AML-193 (cell line): ENCODE results near the gene ZBTB32.

Source experiments
- DNase-seq, 2 experiments: peaks; one replicate each; lab custom pipeline; 2025; lab: John Stamatoyannopoulos, UW

The ZBTB32 gene

GRCh38 chr19:35736913-35737886 lies 32.8 kb downstream of the ZBTB32 start:
- DNase-seq: no peak

- DNase-seq: no peak
Measured at GRCh38 chr19:35738021-35738886, 33.9 kb downstream of the ZBTB32 start.

- DNase-seq: no peak
Measured at GRCh38 chr19:35738887-35739229, 34.5 kb downstream of the ZBTB32 start.

- no peak for DNase-seq
Measured at GRCh38 chr19:35739275-35740107, 35.1 kb downstream of the ZBTB32 start.

GRCh38 chr19:35740108-35740422 lies 35.7 kb downstream of the ZBTB32 start:
- no peak for DNase-seq

GRCh38 chr19:35740423-35741202 lies 36.3 kb downstream of the ZBTB32 start:
- DNase-seq: peak; percentile 94 to 97

GRCh38 chr19:35741203-35741515 lies 36.8 kb downstream of the ZBTB32 start:
- no peak for DNase-seq

- peak; percentile 67 to 71 for DNase-seq
Measured at GRCh38 chr19:35742121-35742724, 37.9 kb downstream of the ZBTB32 start, which contains the start of gene IGFLR1. Gene IGFLR1 (minus strand): TSS chr19:35742452. CDS start chr19:35741180, 1,272 bp downstream.

- DNase-seq: no peak
Measured at GRCh38 chr19:35743640-35744429, 39.5 kb downstream of the ZBTB32 start.

- DNase-seq: peak; percentile 85 to 93
Measured at GRCh38 chr19:35744430-35745327, 40.3 kb downstream of the ZBTB32 start.

GRCh38 chr19:35745328-35746086 lies 41.1 kb downstream of the ZBTB32 start, which contains the start of the genes PSENEN and U2AF1L4:
Gene PSENEN (plus strand): TSS chr19:35745651. CDS start chr19:35745931, 280 bp downstream.
Gene U2AF1L4 (minus strand): TSS chr19:35745418. CDS start chr19:35745391, 27 bp downstream.
- DNase-seq: peak; percentile 97 to 99

- DNase-seq: no peak
Measured at GRCh38 chr19:35746087-35746462, 41.7 kb downstream of the ZBTB32 start.

- no peak for DNase-seq
Measured at GRCh38 chr19:35746531-35746930, 42.2 kb downstream of the ZBTB32 start.

- peak; percentile 97 for DNase-seq
Measured at GRCh38 chr19:35748106-35749020, 44.0 kb downstream of the ZBTB32 start, which contains the start of gene LIN37. Gene LIN37 (plus strand): TSS chr19:35748576. CDS start chr19:35748725, 149 bp downstream.

GRCh38 chr19:35750167-35750566 lies 45.8 kb downstream of the ZBTB32 start:
- DNase-seq: no peak

GRCh38 chr19:35751839-35752745 lies 47.7 kb downstream of the ZBTB32 start:
- no peak for DNase-seq
